ENCODE measurements around the gene DDAH2. TPM values are rescaled to one million over a fixed set of nuclear protein-coding genes. Genes with fewer than 3 reads are reported as not detected.

DDAH2 gene
- total RNA-seq, 1 experiment from 2014 or later: 36.0 TPM

- no peak for DNase-seq (ENCODE audit: low read depth)
Observed at GRCh38 chr6:31734247-31734820, 5.2 kb upstream of the DDAH2 start.

DNA sequence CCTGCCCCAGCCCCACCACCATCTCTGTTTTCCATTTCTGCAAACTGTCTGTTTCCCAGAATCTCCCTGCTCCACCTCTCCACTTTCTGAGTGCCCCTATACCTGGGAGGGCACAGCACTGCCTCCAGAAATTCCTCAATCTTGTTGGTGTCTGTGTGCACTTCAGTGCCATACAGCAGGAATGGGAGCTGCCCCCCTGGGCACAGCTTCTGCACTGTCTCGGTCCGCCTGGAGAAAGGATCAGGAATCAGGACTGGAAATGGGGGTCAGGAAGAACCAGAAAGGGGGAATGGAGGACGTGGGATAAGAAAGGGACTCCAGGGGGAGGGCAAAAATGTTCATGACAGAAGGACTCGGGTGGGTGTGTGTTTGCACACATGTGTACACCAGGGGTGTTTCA is 4.6 kb upstream of the DDAH2 start:
- DNase-seq (ENCODE audit: low read depth): no peak

DNA sequence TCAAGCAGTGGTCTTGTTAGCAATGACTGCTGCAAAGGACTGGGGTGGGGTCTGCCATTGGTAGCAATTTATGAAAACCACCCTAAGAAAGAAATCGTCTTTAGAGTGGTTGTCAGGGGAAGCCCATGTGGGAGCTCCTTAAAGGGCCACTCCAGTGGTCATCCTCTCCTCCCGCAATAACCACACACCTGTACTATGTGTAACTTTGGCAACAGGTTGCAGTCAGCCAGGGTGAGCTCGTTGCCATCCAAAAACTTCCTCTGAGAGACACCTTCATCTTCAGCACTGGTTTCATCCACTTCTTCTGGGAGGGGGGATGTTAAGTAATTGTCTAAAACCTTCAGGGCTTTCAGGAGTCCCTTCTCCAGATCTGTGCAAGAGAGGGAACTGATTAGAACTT is 2.9 kb upstream of the DDAH2 start:
- DNase-seq (ENCODE audit: low read depth): no peak

DNA sequence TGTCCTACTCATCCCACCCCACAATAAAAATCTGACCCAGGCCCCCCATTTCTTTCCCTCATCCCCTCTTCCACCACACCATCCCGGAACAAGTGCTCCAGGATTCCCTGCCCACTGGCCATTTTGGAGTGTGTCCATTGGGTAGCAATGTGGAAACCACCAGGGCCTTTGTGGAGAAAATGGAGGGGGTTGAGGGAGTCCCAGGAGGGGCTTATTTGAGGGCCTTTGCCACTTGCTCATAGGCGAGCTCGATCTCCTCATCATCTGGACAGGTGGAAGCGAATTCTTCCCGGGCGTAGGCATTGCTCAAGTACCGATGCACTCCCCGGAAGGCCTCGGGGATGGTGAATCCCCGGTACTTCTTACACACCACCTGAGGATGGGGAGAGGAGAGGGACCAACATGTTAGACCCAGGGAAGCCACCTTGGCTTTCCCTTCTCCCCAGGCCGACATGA is 1.6 kb upstream of the DDAH2 start:
- no peak for DNase-seq (ENCODE audit: low read depth)

- peak; percentile 92 for DNase-seq (ENCODE audit: low read depth)
Observed at GRCh38 chr6:31729979-31730630, 1.0 kb upstream of the DDAH2 start.

DNA sequence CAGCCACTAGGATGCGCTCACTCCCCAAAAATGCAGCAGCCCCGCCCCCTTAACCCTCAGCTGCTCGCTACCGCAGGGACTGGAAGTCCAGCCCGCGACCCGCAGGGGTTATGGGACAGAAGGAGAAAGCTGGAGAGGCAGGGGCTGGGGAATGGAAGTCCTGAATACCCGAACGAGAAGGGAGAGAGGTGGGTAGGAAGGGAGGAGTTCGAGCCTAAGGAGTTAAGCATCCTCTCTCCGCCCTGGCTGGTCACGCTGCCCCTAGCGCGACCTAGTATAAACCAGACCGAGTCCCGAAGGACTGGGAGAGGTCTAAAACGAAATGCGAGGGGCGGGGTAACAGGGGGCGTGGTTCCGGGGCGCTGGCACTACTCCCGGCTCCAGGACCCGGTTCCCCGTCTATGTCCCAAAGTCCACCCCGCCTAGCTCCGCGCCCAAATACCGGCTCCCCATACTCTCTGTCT is 448 bp upstream of the DDAH2 start:
- DNase-seq (ENCODE audit: low read depth): peak; percentile 82

GRCh38 chr6:31727717-31728671 is 1.1 kb downstream of the DDAH2 start:
- DNase-seq (ENCODE audit: low read depth): no peak

DNA sequence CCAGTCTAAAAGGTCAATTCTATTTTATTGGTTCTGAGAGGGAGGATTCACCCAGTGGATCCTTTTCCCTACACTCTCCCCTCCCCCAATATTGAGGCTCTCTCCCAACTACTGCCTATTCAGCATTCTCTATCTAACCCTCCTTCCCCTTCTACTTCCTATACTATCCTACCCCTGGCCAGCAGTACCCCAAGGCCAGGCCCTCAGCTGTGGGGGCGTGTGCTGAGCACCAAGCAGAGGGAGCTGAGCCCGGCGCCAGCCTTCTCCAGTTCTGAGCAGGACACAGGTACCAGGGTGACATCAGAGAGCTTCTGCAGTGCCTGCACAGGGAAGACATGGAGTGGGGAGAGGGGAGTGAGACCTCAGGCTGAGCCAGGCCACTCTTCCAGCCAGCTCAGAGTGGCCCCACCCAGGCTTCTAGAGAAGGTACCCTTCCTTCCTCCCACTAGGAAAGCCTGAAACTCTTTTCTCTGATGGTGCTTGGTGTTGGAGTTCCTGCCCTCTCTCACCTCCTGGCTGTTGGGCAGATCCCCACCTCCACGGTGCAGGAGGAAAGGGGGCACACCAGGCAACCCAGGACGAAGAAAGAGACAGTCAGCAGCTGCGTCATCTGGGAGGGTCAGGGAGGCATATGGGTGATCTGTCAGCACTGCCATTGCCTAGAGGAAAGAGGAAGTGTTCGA is 1.9 kb downstream of the DDAH2 start:
- DNase-seq (ENCODE audit: low read depth): no peak

- DNase-seq (ENCODE audit: low read depth): no peak
Observed at GRCh38 chr6:31725502-31726350, 3.4 kb downstream of the DDAH2 start.

DNA sequence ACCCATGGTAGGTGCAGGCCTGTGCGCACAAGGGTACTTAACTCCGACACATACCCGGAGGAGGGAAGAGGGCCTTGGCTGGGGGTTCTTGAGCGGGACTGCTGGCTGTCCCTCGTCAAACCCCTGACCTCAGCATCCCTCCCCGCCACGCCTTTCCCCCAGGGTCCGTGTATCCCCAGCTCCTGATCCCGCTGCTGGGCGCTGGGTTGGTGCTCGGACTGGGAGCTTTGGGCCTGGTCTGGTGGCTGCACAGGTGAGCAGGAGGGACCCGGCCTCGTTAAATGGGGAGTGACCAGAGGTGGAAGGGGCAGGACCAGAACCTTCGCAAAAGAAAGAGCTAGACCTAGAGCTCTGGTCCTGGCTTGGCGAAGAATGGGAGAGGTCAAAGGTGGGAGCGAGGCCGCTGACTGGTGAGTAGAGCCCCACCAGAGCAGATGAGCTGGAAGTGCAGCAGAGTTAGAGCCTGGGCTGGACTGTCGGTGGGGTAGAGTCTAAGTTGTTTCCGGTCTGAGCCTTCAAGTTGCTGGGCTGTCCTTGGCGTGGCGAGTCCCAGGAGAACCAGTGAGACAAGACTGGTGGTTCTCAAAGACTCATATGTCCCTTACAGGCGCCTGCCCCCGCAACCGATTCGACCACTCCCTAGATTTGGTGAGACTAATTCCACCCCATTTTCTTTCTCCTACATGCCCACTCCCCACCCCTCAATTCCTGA is 5.0 kb downstream of the DDAH2 start:
- no peak for DNase-seq (ENCODE audit: low read depth)

GRCh38 chr6:31723245-31723979 is 5.7 kb downstream of the DDAH2 start, which contains the start of gene MPIG6B:
Gene MPIG6B (plus strand): TSS chr6:31723373. CDS start chr6:31723384, 11 bp downstream.
- no peak for DNase-seq (ENCODE audit: low read depth)

- no peak for DNase-seq (ENCODE audit: low read depth)
Observed at GRCh38 chr6:31722173-31722572, 6.9 kb downstream of the DDAH2 start.

DNA sequence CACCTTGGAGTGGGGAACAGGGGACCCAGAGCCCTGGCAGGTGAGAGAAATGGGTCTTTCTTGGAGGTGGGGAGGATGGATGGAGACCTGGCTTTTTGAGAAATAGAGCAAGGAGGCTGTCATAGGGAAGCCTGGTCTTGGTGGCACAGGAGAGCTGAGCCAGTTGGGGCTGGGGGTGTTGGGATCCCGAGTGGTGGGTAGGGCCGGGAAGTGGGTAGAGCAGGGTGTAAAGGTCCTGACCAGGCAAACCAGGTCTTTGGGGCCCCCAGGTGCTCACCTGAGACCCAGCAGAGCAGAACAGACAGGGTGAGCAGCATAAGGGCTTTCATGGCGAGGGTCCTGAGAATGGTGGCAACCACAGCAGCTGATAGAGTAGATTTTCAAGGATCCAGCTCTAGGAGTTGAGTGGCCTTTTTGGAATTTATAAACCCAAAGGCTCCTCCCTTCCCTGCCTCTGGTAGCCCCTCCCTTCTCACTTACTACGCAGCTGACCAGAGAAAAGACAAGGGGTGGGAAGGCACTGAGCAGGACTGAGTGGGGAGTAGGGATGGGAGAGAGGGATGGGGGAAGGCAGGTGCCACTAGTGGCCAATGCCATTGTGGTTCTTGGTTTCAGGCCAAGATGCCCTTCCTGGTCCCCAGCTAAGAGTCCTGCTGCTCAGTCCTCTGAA is 7.6 kb downstream of the DDAH2 start, which contains the start of gene LY6G6C:
TSS of gene LY6G6C (minus strand) at position 396 of the 670 bp plus-strand sequence. CDS start at position 329, 67 bp downstream.
- no peak for DNase-seq (ENCODE audit: low read depth)

DNA sequence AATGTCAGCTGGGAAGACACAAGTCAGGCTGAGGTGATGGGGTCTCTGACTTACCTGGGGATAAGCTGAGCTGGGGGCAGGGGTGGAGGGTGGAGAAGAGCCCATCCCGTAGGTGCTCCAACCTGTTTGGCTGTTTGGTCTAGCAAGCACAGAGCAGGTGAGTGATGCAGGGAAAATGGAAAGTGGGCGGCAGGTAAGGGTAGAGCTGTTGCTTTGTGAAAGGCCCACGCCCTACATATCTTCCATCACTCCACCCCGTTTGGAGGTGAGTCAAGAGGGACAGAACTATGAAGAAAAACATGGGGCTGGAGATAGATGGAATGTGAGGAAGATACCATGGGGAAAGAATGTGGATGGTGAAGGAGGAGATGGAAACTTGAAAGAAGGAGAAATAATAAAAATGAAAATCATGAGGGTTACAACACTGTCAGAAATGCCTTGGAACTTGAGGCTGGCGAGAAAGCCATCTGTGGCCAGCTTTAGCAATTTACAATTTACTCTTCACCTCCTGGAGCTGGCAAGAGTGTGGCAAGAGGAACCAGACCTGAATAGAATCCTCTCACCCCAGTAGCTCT is 8.8 kb downstream of the DDAH2 start:
- DNase-seq (ENCODE audit: low read depth): no peak

- DNase-seq (ENCODE audit: low read depth): no peak
Observed at GRCh38 chr6:31719001-31719400, 10.1 kb downstream of the DDAH2 start.

DNA sequence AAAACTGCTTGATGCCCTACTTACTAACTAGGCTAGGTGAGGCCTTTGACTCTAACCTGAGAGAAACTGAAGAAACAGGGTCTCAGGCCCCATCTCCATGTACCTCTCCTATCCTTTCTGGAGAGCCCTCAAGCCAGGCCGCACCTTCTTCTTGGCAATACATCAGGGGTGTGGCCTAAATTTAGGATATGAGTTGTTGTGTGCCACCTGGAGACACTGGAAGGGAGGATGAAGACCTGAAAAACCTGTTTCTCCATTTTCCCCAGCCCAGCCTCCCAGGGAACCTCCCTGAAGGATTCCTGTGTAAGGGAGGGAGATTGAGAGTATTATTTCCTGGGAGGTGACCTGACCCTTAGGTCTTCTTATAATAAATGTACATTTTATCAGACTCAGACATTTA is 10.8 kb downstream of the DDAH2 start:
- no peak for DNase-seq (ENCODE audit: low read depth)

GRCh38 chr6:31717499-31718222 is 11.4 kb downstream of the DDAH2 start:
- no peak for DNase-seq (ENCODE audit: low read depth)
